A673 (cell line): ENCODE results near the gene HCLS1.

Experiments used
- EZH2 ChIP-seq: fragments of 200-600 bp; sonication (generic); IDR thresholded peaks from 2 replicates; pipeline ENCODE4 v1.6.1; 2017; ENCODE audit warnings: borderline replicate concordance, low read depth, mild to moderate bottlenecking, mixed read lengths, antibody characterized with exemption, low read length; ENCODE audit not compliant: poor library complexity, severe bottlenecking
- TF ChIP-seq, protein P1 (sequence below): fragments of 300-800, 200-600 bp; sonication (generic); conservative IDR thresholded peaks from 2 replicates; pipeline ENCODE4 v1.5.1; 2017; ENCODE audit warnings: low read depth, mild to moderate bottlenecking, antibody characterized with exemption, low read length, moderate library complexity, mixed read lengths

DNA sequence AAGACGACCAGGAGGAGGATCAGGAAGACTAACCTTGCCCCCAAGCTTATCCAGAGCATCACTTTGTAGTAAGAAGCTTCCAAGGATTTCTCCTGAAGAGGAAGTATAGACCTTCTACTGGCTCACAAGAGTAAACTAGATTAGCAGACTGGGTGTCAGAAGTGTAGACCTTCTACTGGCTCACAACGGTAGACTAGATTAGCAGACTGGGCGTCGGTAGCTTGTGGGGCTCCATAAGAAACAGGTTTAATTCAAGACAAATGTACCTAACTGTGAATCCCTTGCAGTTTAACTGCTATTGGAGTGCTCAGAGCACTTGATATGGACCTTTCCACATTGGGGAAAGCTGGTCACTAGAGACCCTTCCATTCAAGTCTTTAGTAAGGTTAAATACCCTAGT is 54.6 kb downstream of the HCLS1 start:
- TF ChIP-seq, protein P1, sequence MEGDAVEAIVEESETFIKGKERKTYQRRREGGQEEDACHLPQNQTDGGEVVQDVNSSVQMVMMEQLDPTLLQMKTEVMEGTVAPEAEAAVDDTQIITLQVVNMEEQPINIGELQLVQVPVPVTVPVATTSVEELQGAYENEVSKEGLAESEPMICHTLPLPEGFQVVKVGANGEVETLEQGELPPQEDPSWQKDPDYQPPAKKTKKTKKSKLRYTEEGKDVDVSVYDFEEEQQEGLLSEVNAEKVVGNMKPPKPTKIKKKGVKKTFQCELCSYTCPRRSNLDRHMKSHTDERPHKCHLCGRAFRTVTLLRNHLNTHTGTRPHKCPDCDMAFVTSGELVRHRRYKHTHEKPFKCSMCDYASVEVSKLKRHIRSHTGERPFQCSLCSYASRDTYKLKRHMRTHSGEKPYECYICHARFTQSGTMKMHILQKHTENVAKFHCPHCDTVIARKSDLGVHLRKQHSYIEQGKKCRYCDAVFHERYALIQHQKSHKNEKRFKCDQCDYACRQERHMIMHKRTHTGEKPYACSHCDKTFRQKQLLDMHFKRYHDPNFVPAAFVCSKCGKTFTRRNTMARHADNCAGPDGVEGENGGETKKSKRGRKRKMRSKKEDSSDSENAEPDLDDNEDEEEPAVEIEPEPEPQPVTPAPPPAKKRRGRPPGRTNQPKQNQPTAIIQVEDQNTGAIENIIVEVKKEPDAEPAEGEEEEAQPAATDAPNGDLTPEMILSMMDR, result no peak
- no peak for TF ChIP-seq EZH2
